ENCODE measurements around the gene MS4A7.
A peak's percentile ranks its signal among the peaks of the same experiment; 100 is the strongest.

The MS4A7 gene

GRCh38 chr11:60378354-60378753 lies at the start of gene MS4A7:
Gene MS4A7 (plus strand): TSS chr11:60378532. CDS start chr11:60383142, 4,610 bp downstream.
- CTCF ChIA-PET: no interaction called here
- Mint-ChIP-seq H3K36me3 (no peaks in the 10 kb centered on the region), H3K4me1 (peaks cover 4% of the 10 kb centered on the region), H3K27ac (no peak within 1 kb of the TSS), H3K9me3 (no peaks in the 10 kb centered on the region), H3K27me3 (peaks cover 14% of the 10 kb centered on the region), H3K4me3 (no peak within 1 kb of the TSS)
- no peak for DNase-seq

GRCh38 chr11:60332846-60333245 lies 45.5 kb upstream of the MS4A7 start:
- no peak for DNase-seq
- H3K27me3 Mint-ChIP-seq: peaks cover 8% of the 10 kb centered on the region
- H3K36me3 Mint-ChIP-seq: no peaks in the 10 kb centered on the region
- CTCF ChIA-PET: interaction anchor here (0.8 to 2.3 kb wide), 3 partner anchors 13 to 300 kb away, joined by 3 to 11 read pairs (median 4); no protein-coding TSS in a partner anchor
- H3K27ac Mint-ChIP-seq: no peak overlapping the region
- peaks cover 3% of the 10 kb centered on the region for H3K9me3 Mint-ChIP-seq
- no peaks in the 10 kb centered on the region for H3K4me1 Mint-ChIP-seq
- H3K4me3 Mint-ChIP-seq: no peak overlapping the region

GRCh38 chr11:60334005-60334620 lies 44.2 kb upstream of the MS4A7 start:
- peak; percentile 74 for DNase-seq
- H3K4me3 Mint-ChIP-seq: no peak overlapping the region
- H3K36me3 Mint-ChIP-seq: no peaks in the 10 kb centered on the region
- CTCF ChIA-PET: interaction anchor here (0.5 to 2.3 kb wide), 4 partner anchors 12 to 300 kb away, joined by 3 to 11 read pairs (median 4); no protein-coding TSS in a partner anchor
- peaks cover 8% of the 10 kb centered on the region for H3K27me3 Mint-ChIP-seq
- H3K9me3 Mint-ChIP-seq: peaks cover 3% of the 10 kb centered on the region
- H3K4me1 Mint-ChIP-seq: no peaks in the 10 kb centered on the region
- no peak overlapping the region for H3K27ac Mint-ChIP-seq

GRCh38 chr11:60336767-60337391 lies 41.5 kb upstream of the MS4A7 start:
- H3K27ac Mint-ChIP-seq: no peak overlapping the region
- H3K36me3 Mint-ChIP-seq: no peaks in the 10 kb centered on the region
- peaks cover 8% of the 10 kb centered on the region for H3K27me3 Mint-ChIP-seq

GRCh38 chr11:60338053-60338452 lies 40.3 kb upstream of the MS4A7 start:
- H3K36me3 Mint-ChIP-seq: no peaks in the 10 kb centered on the region
- CTCF ChIA-PET: no interaction called here
- H3K4me1 Mint-ChIP-seq: no peaks in the 10 kb centered on the region
- DNase-seq: no peak
- H3K4me3 Mint-ChIP-seq: no peak overlapping the region
- H3K27ac Mint-ChIP-seq: no peak overlapping the region
- no peaks in the 10 kb centered on the region for H3K9me3 Mint-ChIP-seq
- peaks cover 8% of the 10 kb centered on the region for H3K27me3 Mint-ChIP-seq

More at GRCh38 chr11:60336767-60337391, 41.5 kb upstream of the MS4A7 start:
- CTCF ChIA-PET: no interaction called here
- no peak for DNase-seq
- no peaks in the 10 kb centered on the region for H3K4me1 Mint-ChIP-seq
- no peaks in the 10 kb centered on the region for H3K9me3 Mint-ChIP-seq
- no peak overlapping the region for H3K4me3 Mint-ChIP-seq

GRCh38 chr11:60339356-60339755 lies 39.0 kb upstream of the MS4A7 start:
- Mint-ChIP-seq H3K4me1 (no peaks in the 10 kb centered on the region), H3K4me3 (no peak overlapping the region), H3K9me3 (no peaks in the 10 kb centered on the region), H3K36me3 (no peaks in the 10 kb centered on the region), H3K27me3 (no peaks in the 10 kb centered on the region), H3K27ac (no peak overlapping the region)
- CTCF ChIA-PET: no interaction called here
- no peak for DNase-seq

- no peaks in the 10 kb centered on the region for H3K4me1 Mint-ChIP-seq
- no peaks in the 10 kb centered on the region for H3K9me3 Mint-ChIP-seq
- DNase-seq: no peak
These were observed 35.1 kb upstream of the MS4A7 start for GRCh38 chr11:60343094-60343704.

GRCh38 chr11:60344146-60344545 lies 34.2 kb upstream of the MS4A7 start:
- no peak for DNase-seq
- CTCF ChIA-PET: interaction anchor here (0.7 to 1.0 kb wide), 3 partner anchors 22 to 272 kb away, joined by 3 to 7 read pairs (median 3); no protein-coding TSS in a partner anchor
- Mint-ChIP-seq H3K4me3 (no peak overlapping the region), H3K4me1 (no peaks in the 10 kb centered on the region), H3K27ac (no peak overlapping the region), H3K9me3 (no peaks in the 10 kb centered on the region), H3K36me3 (no peaks in the 10 kb centered on the region), H3K27me3 (no peaks in the 10 kb centered on the region)

More at GRCh38 chr11:60343094-60343704, 35.1 kb upstream of the MS4A7 start:
- H3K36me3 Mint-ChIP-seq: no peaks in the 10 kb centered on the region
- CTCF ChIA-PET: interaction anchor here (0.8 to 1.6 kb wide), 7 partner anchors 20 to 276 kb away, joined by 3 to 8 read pairs (median 3); no protein-coding TSS in a partner anchor
- no peak overlapping the region for H3K27ac Mint-ChIP-seq
- no peak overlapping the region for H3K4me3 Mint-ChIP-seq
- no peaks in the 10 kb centered on the region for H3K27me3 Mint-ChIP-seq

GRCh38 chr11:60345489-60345888 lies 32.8 kb upstream of the MS4A7 start:
- peak; percentile 25 for DNase-seq
- CTCF ChIA-PET: interaction anchor here (0.7 to 2.8 kb wide), 6 partner anchors 10 to 274 kb away, joined by 3 to 11 read pairs (median 4); partner anchors contain the start of gene MS4A1
- no peak overlapping the region for H3K27ac Mint-ChIP-seq
- no peak overlapping the region for H3K4me3 Mint-ChIP-seq
- H3K27me3 Mint-ChIP-seq: no peaks in the 10 kb centered on the region
- no peaks in the 10 kb centered on the region for H3K9me3 Mint-ChIP-seq
- no peaks in the 10 kb centered on the region for H3K4me1 Mint-ChIP-seq
- no peaks in the 10 kb centered on the region for H3K36me3 Mint-ChIP-seq

- no peak for DNase-seq
- no peak overlapping the region for H3K4me3 Mint-ChIP-seq
- H3K4me1 Mint-ChIP-seq: no peaks in the 10 kb centered on the region
- CTCF ChIA-PET: interaction anchor here (2.5 to 2.8 kb wide), 2 partner anchors 13 to 17 kb away, joined by 11 read pairs; no protein-coding TSS in a partner anchor
- no peaks in the 10 kb centered on the region for H3K9me3 Mint-ChIP-seq
- H3K27ac Mint-ChIP-seq: no peak overlapping the region
- H3K36me3 Mint-ChIP-seq: no peaks in the 10 kb centered on the region
- no peaks in the 10 kb centered on the region for H3K27me3 Mint-ChIP-seq
These were observed 31.1 kb upstream of the MS4A7 start for GRCh38 chr11:60347084-60347797.

GRCh38 chr11:60348116-60348515 lies 30.2 kb upstream of the MS4A7 start:
- H3K36me3 Mint-ChIP-seq: no peaks in the 10 kb centered on the region
- no peaks in the 10 kb centered on the region for H3K4me1 Mint-ChIP-seq
- H3K27ac Mint-ChIP-seq: no peak overlapping the region
- no peaks in the 10 kb centered on the region for H3K9me3 Mint-ChIP-seq
- no peaks in the 10 kb centered on the region for H3K27me3 Mint-ChIP-seq
- CTCF ChIA-PET: interaction anchor here (1.6 kb wide), 1 partner anchor 271 kb away, joined by 3 read pairs; no protein-coding TSS in a partner anchor
- no peak for DNase-seq
- no peak overlapping the region for H3K4me3 Mint-ChIP-seq

- H3K27ac Mint-ChIP-seq: no peak overlapping the region
- H3K27me3 Mint-ChIP-seq: no peaks in the 10 kb centered on the region
- no peaks in the 10 kb centered on the region for H3K36me3 Mint-ChIP-seq
- CTCF ChIA-PET: no interaction called here
- no peak for DNase-seq
- no peak overlapping the region for H3K4me3 Mint-ChIP-seq
- H3K9me3 Mint-ChIP-seq: no peaks in the 10 kb centered on the region
- no peaks in the 10 kb centered on the region for H3K4me1 Mint-ChIP-seq
These were observed 28.3 kb upstream of the MS4A7 start for GRCh38 chr11:60349990-60350389.

GRCh38 chr11:60357771-60358170 lies 20.6 kb upstream of the MS4A7 start:
- H3K27me3 Mint-ChIP-seq: peaks cover 4% of the 10 kb centered on the region
- no peaks in the 10 kb centered on the region for H3K36me3 Mint-ChIP-seq
- CTCF ChIA-PET: no interaction called here
- H3K4me3 Mint-ChIP-seq: no peak overlapping the region
- no peaks in the 10 kb centered on the region for H3K4me1 Mint-ChIP-seq
- H3K9me3 Mint-ChIP-seq: no peaks in the 10 kb centered on the region
- no peak overlapping the region for H3K27ac Mint-ChIP-seq
- DNase-seq: no peak

- H3K9me3 Mint-ChIP-seq: no peaks in the 10 kb centered on the region
- H3K27ac Mint-ChIP-seq: no peak overlapping the region
- H3K27me3 Mint-ChIP-seq: peaks cover 16% of the 10 kb centered on the region
- CTCF ChIA-PET: no interaction called here
- no peaks in the 10 kb centered on the region for H3K36me3 Mint-ChIP-seq
- H3K4me1 Mint-ChIP-seq: no peaks in the 10 kb centered on the region
- no peak for DNase-seq
- no peak overlapping the region for H3K4me3 Mint-ChIP-seq
These were observed 17.7 kb upstream of the MS4A7 start for GRCh38 chr11:60360621-60361020.

All from activated naive CD4-positive, alpha-beta T cell treated with anti-CD3 and anti-CD28 coated beads, Interleukin-2, amount 10 ng/mL, durations not matched to agents 7 days and 5 days (primary cell).